ENCODE data around the gene THRSP.
"Not testable (repeated sequence)": the region's sequence is repeated elsewhere in the genome, so short reads cannot be mapped to it uniquely, and the experiment has no call there.

The THRSP gene

GRCh38 chr11:78066471-78066870 lies 2.8 kb downstream of the THRSP start:
- no peak for DNase-seq (ENCODE audit: low read depth)

GRCh38 chr11:78067704-78068103 lies 4.0 kb downstream of the THRSP start:
- no peak for DNase-seq (ENCODE audit: low read depth)

GRCh38 chr11:78069465-78069864 lies 5.8 kb downstream of the THRSP start:
- DNase-seq (ENCODE audit: low read depth): no peak

- DNase-seq (ENCODE audit: low read depth): no peak
These were observed 7.0 kb downstream of the THRSP start for GRCh38 chr11:78070621-78071020.

- DNase-seq (ENCODE audit: low read depth): no peak
These were observed 8.1 kb downstream of the THRSP start for GRCh38 chr11:78071717-78072116.

GRCh38 chr11:78072455-78072854 lies 8.8 kb downstream of the THRSP start:
- DNase-seq (ENCODE audit: low read depth): no peak

- no peak for DNase-seq (ENCODE audit: low read depth)
These were observed 11.1 kb downstream of the THRSP start for GRCh38 chr11:78074756-78075155.

GRCh38 chr11:78076733-78077403 lies 13.2 kb downstream of the THRSP start:
- no peak for DNase-seq (ENCODE audit: low read depth)

- not testable (repeated sequence) for DNase-seq (ENCODE audit: low read depth)
These were observed 13.9 kb downstream of the THRSP start for GRCh38 chr11:78077592-78077991.

DNA sequence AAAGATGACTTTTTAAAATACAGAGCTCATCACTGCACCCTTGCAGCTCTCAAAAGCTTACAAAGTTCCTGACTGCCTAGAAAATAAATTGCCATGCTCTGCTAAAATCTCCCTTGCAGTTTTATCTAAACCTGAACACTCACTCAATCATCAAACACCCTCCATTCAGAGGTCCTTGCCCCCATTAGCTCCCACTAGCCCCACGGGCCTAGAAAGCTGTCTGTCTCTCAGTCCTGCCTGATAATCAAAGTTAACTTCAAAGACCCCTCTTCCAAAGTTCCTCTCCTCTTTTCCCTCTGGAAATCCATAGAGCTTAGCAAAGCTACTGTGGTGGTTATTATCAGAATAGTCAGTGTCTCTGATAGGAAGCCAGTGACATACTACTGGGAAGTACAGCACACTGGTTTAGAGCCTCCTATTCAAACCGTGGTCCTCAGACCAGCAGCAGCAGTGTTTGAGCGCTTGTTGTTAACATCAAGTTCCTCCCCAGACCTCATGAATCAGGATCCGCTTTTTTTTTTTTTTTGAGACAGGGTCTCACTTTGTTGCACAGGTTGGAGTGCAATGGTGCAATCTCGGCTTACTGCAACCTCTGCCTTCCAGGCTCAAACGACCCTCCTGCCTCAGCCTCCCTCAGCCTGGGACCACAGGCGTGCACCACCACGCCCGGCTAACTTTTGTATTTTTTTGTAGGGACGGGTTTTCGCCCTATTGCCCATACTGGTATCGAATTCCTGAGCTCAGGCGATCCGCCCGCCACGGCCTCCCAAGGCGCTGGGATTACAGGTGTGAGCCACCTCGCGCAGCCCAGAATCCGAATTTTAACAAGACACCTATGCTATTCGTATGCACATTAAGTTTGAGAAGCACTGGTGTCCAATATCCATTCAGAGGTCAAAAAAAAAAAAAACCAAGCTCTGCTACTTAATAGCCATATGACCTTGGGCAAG lies 14.8 kb downstream of the THRSP start:
- DNase-seq (ENCODE audit: low read depth): no peak

DNA sequence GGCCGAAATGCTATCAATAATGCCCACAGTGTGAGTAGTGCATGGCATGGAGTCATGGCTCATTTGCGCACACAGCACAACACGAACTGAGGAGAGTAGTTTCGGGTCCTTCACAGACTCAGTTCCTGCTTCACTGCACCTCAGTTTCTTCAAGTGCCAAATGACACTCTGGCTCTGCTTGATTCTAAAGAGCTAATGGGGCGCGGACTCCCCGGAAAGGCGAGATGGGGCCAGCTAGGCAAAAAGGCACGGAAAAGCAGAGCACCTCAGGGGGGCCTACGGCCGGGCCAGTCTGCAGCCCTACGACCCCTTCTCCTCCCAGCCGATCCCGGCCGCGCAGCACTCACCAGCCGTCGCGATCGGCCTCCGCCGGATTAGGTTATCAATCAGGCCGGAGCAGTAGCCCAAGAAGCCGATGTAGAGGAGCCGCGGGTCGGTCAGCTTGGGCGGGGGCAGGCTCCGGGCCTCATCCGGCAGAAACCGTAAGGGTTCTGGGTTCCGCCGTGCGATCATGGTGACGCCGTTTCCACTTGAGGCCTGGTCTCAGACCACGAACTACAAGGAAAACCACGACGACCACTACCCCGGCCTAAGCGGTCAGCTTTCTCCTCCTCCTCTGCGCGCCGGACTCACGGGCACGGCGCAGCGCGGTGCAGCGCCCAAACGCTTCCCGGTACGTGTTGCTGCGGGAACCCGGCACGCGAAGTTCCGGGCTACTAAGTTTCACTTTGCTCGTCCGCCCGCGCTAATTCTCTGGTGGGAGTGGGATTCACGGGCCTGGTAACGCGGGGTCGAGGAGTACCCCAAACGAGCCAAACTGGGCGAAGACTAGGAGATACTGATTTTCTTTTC lies 15.8 kb downstream of the THRSP start, which contains the start of gene NDUFC2:
Gene NDUFC2, minus strand, starts transcription at position 631 of the 852 bp plus-strand sequence. Its CDS starts 118 bp downstream, at position 513.
- DNase-seq (ENCODE audit: low read depth): peak; percentile 63

GRCh38 chr11:78080084-78080817 lies 16.6 kb downstream of the THRSP start:
- DNase-seq (ENCODE audit: low read depth): no peak

- DNase-seq (ENCODE audit: low read depth): no peak
These were observed 17.3 kb downstream of the THRSP start for GRCh38 chr11:78080818-78081495.

DNA sequence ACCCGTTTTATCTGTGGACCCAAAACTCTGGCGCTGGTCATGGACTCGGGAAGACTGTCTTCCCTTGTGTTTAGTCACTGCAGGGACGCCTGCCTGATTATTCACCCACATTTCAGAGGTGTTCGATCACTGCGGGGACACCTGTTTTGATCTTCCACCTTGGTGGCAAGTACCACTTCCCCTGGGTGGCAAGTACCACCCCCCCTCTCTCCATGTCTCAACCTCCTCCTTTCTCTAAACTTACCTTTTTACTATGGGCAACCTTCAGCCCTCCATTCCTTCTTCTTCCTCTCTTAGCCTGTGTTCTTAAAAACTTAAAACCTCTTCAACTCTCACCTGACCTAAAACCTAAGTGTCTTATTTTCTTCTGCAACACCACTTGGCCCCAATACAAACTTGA lies 17.9 kb downstream of the THRSP start:
- no peak for DNase-seq (ENCODE audit: low read depth)

- no peak for DNase-seq (ENCODE audit: low read depth)
These were observed 18.5 kb downstream of the THRSP start for GRCh38 chr11:78082146-78082545.

DNA sequence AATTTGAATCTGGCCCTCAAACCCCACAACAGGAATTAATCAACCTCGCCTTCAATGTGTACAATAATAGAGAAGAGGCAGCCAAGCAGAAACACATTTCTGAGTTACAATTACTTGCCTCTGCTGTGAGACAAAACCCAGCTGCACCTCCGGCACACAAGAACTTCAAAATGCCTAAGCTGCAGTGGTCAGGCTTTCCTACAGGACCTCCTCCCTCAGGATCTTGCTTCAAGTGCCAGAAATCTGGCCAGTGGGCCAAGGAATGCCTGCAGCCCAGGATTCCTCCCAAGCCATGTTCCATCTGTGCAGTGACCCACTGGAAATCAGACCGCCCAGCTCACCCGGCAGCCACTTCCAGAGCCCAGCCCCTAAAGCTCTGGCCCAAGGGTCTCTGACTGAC lies 19.4 kb downstream of the THRSP start:
- no peak for DNase-seq (ENCODE audit: low read depth)

DNA sequence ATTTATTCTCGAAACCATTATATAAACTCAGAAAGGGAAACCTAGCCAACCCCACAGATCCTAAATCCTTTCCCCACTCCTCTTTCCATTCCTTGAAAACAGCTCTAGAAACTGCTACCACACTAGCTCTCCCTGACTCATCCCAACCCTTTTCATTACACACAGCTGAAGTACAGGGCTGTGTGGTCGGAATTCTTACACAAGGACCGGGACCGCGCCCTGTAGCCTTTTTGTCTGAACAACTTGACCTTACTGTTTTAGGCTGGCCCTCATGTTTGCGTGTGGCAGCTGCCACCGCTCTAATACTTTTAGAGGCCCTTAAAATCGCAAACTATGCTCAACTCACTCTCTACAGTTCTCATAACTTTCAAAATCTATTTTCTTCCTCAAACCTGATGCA lies 20.8 kb downstream of the THRSP start:
- not testable (repeated sequence) for DNase-seq (ENCODE audit: low read depth)

DNA sequence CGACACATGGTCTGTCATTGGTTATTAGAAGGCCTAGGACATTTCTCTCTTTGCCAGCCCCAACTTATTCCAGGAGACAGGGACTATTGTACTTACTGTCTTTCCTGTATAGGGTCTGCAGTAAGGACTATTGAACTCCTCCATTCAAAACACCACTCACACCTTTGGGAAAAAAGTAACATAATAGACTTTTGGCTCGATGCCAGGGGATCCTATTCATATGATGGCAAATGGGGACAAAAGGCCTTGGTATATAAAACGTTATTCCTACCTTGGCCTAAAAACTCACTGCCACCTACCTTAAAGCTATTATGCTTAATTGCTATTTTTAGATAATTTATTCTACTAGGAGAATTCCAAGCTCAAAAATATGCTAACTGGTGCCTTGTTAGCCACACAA lies 22.3 kb downstream of the THRSP start:
- no peak for DNase-seq (ENCODE audit: low read depth)

DNA sequence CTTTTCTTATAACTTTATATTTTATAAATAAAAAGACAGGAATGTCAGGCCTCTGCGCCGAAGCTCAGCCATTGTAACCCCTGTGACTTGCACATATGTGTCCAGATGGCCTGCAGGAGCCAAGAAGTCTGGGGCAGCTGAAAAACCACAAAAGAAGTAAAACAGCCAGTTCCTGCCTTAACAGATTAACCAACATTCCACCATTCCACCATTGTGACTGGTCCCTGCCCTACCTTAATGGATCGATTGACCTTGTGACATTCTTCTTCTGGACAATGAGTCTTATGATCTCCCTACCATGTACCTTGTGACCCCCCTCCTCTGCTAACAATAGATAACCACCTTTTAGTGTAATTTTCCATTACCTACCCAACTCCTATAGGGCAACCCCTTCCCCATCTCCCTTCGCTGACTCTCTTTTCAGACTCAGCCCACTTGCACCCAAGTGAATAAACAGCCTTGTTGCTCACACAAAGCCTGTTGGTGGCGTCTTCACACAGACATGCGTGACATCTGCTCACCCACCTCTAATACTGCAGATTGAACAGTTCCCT lies 22.9 kb downstream of the THRSP start:
- DNase-seq (ENCODE audit: low read depth): not testable (repeated sequence)

DNA sequence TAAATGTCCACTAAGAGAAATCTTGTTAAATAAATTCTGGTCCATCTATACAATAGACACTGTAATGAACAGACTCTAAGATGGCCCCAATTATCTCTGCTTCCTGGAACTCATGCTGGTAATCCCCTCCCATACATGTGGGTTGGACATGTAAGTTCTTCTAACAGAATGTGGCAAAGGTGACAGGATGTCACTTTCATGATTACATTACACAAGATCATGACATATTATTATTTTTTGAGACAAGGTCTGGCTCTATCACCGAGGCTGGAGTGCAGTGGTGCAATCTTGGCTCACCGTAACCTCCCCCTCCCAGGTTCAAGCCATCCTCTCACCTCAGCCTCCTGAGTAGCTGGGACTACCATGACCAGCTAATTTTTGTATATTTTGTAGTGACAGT lies 30.6 kb downstream of the THRSP start:
- DNase-seq (ENCODE audit: low read depth): no peak

All from stromal cell of bone marrow (primary cell).